HG03521 (cell line): ENCODE results near the gene CXCL3.
"Not testable (repeated sequence)": the region's sequence is repeated elsewhere in the genome, so short reads cannot be mapped to it uniquely, and the experiment has no call there.

ENCODE experiments used
- ATAC-seq: cut with Tn5 transposase; IDR thresholded peaks from one replicate; pipeline ENCODE4 v1.9.1; 2021; ENCODE audit warnings: mild to moderate bottlenecking, moderate library complexity; ENCODE audit not compliant: unreplicated experiment

CXCL3 gene

DNA sequence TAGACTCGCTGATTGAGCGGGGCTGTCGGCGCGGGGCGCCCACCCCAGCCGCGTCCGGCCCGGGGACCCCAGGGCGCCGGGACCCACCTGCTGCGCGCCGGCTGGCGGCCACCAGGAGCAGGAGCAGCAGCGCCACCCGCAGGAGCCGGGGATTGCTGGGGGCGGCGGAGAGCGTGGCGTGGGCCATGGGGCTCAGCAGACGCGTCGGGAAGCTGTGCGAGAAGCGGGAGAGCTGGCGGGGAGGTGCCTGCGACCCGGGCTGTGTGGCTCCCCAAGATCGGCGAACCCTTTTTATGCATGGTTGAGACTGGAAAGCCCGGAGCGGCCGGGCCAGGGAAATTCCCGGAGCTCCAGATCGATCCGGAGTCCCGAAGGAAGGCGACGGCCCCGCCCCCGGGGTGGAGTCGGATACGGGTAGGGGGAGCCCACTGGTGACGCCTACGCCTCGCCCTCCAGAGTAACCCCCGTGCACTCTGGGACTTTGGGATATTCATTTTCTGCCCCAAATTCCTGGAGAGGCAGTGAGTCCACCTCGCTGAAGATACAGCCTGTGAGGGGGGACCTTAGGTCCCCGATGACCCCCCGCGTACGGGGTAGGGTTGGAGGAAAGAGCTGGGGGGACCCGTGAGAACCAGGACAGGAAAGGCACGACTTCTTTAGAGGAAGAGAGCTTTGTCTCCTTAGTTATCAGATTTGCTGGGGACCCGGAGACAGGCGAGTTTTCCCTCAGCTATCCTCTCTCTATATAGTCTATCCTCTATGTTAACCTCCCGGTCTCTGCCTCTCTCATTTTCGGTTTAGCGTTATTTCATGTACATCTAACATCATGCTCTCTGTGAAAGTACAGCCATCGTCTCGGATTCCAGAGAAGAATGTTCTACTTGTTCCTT lies at the start of gene CXCL3:
Gene CXCL3 (minus strand): TSS at position 265 of the 890 bp plus-strand sequence. CDS start 78 bp downstream, at position 187.
- peak; percentile 65 for ATAC-seq

DNA sequence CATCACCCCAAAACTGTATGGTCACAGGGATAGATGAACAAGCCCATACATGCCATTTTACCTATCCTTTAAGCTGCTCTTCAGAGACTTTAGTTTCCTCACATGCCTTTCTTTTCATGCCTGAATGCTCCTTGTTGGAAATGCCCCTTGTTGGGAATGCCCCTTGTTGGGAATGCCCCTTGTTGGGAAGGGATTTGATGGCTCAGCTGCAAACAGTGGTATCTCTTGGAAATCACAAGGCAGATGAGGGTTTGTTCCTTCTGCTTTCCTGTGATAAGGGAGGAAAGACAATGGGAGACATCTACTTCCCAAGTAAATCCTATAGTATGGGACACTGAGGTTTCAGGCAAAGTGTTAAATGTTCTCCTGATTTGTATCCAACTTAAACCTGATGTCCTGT lies 49.0 kb upstream of the CXCL3 start:
- no peak for ATAC-seq

DNA sequence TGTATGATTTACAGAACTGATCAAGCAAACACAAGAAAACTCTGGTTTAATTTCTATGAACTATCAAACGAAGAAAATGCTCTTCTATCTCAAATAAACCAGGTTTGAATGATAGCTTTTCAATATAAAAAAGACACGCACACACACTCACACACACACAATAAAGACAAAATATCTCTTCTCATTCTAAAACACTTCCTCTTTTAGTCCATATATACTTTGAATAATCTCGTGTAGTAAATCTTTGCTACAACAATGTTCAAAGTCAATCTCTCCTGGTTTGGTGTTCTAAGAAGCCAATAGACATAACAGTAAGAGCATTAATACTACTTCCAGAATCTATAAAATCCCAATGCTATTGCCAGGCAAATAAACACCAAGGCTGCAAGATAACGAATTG lies 47.2 kb upstream of the CXCL3 start:
- no peak for ATAC-seq

DNA sequence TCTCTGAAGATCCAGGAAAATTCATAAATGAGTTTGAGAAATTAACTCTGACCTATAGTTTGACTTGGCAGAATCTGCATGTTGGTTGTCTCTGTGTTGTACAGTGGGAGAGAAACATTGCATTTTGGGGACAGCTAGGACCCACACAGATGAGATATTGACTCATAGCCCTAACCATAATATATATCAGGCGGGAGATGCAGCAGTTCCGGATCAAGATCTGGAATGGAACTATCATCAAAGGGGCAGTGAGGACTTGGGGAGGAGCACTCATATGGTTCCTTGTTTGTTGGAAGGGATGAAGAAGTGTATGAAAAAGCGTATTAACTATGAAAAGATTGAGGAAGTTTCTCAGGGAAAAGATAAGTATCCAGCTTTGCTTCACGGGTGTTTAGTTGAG lies 46.5 kb upstream of the CXCL3 start:
- no peak for ATAC-seq

DNA sequence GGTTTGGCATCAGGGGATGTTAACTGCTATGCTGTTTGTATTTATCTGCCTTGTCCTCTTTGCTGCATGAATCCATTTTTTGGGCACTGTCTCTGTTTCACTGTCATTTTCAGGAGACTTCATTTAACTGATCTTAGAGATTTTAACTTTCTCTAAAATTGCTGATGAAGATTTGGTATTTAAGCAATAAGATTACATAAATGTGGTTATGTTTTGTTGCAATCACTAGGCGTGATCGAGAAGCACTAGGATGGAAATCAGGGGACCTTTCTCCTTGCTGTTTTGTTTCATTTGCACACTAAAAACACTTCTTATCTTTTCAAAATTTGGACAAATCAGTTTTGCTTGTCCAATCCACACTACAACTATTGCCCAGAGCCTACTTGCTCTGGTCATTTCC lies 45.1 kb upstream of the CXCL3 start:
- ATAC-seq = no peak

DNA sequence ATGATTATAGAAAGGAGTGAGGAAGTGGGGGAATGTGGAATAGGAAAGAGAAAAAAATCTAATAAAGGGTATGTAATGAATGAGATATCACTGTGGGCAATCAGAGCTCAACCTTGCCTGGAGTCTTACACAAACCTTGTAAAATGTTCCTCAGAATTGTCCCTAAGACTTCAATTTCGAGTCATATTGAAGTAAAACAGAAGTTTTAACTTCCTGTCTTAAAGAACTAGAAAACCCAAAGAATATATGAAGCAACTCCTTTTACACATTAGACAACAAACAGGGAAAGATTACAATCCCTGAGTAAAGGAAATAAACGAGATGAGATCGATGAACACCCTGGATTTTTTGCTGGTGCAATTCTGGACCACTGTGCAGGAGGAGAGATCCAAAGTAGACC lies 42.5 kb upstream of the CXCL3 start:
- no peak for ATAC-seq

GRCh38 chr4:74080351-74080750 lies 41.9 kb upstream of the CXCL3 start:
- ATAC-seq = not testable (repeated sequence)

- not testable (repeated sequence) for ATAC-seq
These were observed 40.5 kb upstream of the CXCL3 start for GRCh38 chr4:74079024-74079423.

GRCh38 chr4:74073358-74073757 lies 34.9 kb upstream of the CXCL3 start:
- no peak for ATAC-seq

GRCh38 chr4:74072739-74073138 lies 34.2 kb upstream of the CXCL3 start:
- ATAC-seq = no peak

DNA sequence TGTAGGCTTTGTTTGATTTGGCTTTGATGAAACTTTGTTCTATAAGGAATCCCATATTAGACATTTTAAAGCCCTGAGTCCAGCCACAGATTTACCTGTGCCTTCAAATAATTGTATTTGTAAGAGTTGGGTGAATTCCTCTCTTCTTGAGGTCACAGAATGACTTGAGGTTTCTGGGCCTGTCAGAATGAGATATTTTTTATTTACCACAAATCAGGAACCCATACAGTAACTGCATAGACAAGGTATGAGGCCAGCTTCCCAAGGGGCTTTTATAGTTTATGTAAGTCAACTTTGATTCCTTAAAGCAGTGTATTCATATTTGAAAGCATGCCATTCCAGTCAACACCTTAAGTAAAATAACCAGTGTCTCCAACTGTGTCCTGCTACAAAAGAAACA lies 29.1 kb upstream of the CXCL3 start:
- ATAC-seq = no peak

GRCh38 chr4:74066232-74066631 lies 27.7 kb upstream of the CXCL3 start:
- no peak for ATAC-seq

DNA sequence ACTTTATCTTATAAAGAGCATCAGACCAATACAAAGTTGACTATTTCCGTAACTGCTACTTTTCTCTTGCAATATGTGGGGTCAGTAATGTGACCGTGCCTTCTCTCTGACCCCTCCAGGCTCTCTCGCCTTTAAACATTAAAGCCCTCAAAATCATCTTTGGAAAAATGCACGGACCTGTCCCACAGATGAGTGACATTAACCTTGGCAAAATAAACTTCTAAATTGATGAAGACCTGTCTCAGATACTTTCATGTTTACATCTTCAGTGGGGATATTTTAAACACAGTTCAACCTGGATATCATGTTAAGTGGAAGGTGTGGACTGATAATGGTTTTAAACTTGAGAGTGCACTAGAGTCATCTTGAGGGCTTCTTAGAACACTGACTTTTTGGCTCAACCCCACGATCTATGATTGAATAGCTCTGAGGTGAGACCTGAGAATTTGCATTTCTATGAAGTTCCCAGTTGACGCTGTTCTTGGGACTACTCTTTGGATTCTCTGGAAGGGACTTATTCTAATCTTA lies 26.7 kb upstream of the CXCL3 start:
- no peak for ATAC-seq

DNA sequence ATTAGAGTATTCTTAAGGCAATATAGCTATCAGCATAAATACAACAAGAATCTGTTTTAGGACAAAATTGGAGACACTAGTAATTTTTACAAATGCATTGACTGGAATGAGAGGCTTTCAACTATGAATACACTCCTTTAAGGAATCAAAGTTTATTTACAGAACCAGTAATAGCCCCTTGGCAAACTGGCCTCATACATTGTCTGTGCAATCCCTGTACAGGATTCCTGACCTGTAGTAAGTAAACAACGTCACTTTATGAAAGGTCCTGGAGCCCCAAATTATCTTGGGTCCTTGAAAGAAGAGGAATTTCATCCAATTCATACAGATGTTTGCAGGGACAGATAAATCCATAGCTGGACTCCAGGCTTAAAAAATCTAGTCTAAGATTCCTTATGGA lies 25.4 kb upstream of the CXCL3 start:
- no peak for ATAC-seq

GRCh38 chr4:74062953-74063352 lies 24.5 kb upstream of the CXCL3 start:
- no peak for ATAC-seq

DNA sequence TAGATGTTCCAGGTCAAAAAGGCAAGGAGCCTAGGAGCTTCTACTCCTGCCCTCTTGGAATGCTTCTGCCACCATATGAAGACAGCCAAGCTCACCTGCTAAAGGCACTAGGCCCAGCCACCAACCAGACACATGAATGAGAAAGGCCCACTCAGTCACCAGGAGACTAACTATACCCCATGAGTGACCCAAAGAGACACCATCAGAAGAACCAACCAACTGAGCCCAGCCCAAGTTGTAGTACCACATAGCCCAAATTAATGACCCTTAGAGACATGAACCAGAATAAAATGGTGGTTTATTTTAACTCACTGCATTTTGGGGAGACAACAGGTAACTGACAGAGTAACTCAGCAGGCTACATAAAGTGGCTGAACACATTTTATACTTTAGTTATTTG lies 22.9 kb upstream of the CXCL3 start:
- ATAC-seq = no peak

DNA sequence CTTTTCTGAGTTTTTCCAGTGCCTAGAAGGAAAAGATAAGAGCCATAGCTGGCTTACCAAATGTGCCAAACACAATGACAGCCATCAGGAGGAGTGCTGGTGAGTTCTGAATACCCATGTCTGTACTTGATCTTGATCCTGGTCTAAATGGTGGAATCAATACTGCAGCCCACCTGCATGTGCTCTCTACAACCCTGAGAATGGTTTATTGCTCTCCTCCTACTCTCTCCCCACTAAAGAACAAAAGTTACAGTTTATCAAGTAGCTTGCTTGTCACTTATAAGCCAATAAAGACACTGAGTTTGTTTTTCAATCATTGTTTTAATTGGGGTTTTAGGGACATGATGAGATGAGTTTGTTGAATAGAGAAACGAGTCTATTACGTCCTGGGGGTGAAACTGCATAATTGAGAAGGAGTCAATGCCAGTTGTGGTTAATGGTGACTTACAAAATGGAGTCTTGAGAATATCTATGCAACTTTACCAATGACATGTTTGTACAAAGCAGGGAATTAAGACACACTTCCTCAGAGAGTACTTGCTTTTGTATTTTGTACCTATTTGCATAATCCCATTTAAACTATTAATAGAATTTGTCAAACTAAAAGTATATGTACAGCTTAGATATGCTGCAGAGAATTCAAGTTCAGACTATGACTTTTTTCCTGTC lies 20.8 kb upstream of the CXCL3 start:
- ATAC-seq = no peak

DNA sequence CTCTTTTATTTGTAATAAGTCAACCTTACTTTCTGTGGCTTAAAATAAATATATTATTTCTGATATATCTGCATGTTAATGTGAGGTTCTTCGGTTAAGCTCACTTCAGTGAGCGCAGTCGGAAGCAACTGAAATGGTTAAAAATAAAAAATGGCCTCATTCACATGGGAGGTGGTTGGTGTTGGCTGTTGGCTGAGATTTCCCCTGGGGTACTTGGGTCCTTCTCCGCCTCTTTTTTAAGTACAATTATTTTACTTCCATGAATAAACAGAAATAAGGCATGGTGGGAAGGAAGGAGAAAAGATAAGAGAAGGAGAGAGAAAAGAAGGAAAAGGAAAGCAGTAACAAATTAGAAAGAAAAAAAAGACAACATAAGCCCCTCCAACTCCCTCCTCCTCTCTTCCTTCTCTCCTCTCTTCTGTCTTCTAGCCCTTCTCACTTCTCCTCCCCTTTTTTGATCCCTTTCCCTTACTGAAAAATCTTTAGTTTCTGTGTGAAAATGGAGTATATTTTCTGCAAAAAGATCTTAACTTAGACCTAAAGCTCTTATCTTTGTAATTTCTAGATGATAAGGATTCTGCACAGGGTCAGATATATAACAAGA lies 19.7 kb upstream of the CXCL3 start:
- no peak for ATAC-seq

DNA sequence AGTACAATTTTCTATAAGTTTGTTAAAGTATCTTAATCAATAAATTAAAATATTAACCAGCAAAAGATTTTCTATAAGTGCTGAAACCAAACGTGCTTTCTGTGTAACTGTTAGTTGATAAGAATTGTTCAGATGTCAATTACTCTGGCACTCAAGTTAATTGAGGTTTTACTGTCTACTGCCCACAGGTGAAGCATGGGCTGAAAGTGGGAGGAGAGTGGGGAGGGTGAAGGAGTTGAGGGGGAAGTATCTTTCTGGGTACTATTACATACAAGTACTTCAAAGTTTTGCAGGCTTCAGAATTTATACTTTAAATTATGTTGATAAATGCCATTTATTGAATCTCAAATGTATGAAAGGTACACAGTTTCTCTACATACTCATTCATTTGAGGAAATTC lies 19.1 kb upstream of the CXCL3 start:
- no peak for ATAC-seq

DNA sequence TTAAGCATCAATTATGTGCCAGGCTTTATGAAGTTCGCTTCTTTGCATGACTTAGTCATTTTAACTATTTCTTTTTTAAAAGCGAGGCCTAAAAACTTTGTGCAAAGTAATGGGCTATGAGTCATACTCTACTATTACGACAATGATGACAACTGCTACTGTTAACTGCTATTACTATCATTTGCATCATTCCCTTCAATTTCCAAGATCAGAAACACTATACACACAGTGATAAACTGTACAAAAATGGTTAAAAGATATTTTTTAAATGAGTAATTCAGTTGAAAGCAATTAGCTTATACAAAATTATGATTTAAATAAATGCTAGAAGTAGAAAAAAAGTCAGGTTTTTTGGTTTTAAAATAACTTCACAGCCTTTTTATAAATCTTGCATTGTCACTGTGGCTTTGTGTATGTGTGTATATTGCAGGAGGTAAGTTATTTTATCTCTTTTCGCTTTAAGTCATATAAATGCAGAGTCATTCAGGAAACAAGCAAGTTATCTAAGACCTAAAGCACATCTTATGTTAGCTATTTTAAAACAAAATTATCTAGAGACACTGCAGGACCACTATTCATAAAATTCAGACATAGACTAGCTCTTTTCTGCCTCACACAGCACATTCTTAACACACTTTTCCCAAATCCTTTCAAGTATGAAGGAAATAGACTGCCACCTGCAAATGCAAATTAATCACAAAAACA lies 18.5 kb upstream of the CXCL3 start:
- no peak for ATAC-seq
